Kidney (tissue), 14 donors: ENCODE data around the gene LIX1L. TPM values are rescaled to one million over a fixed set of nuclear protein-coding genes. Genes with fewer than 3 reads are reported as not detected.
A peak's percentile ranks its signal among the peaks of the same experiment; 100 is the strongest.

Experiments
- DNase-seq, 5 donors: peaks; one replicate each; pipeline ENCODE4 v3.0.0-alpha.2; 2013 to 2020
- FAIRE-seq: peaks from 2 replicates; lab custom pipeline; 2012; peaks lifted over from hg19 to GRCh38; lab: Jason Lieb, UNC
- H3K27ac ChIP-seq, 2 donors: one replicate each; pipeline ENCODE4 v1.7.0; 2013; ENCODE audit warnings: low read depth in 2 of 2, low read length in 2 of 2, inconsistent platforms in 1 of 2
- H3K27me3 ChIP-seq: one replicate; pipeline ENCODE4 v1.7.1; 2013; ENCODE audit warnings: low read length, inconsistent platforms; ENCODE audit not compliant: control insufficient read depth, insufficient read depth
- H3K36me3 ChIP-seq, 3 donors: one replicate each; pipeline versions ENCODE4 v1.7.0 to v1.7.1; 2013; ENCODE audit warnings: low read length in 3 of 3, control low read depth in 1 of 3, inconsistent platforms in 1 of 3; ENCODE audit not compliant: insufficient read depth in 3 of 3, control insufficient read depth in 2 of 3
- H3K4me1 ChIP-seq, 3 donors: one replicate each; pipeline versions ENCODE4 v1.7.0 to v1.7.1; 2013; ENCODE audit warnings: low read length in 3 of 3, inconsistent platforms in 1 of 3, low read depth in 1 of 3; ENCODE audit not compliant: control insufficient read depth in 2 of 3, insufficient read depth in 2 of 3
- H3K4me3 ChIP-seq, 3 donors: one replicate each; pipeline versions ENCODE4 v1.7.0 to v1.8.1; 2013; ENCODE audit warnings: low read length in 3 of 3, control low read depth in 1 of 3, inconsistent platforms in 1 of 3
- H3K9ac ChIP-seq, 3 donors: one replicate each; pipeline versions ENCODE4 v1.7.0 to v1.7.1; 2013; ENCODE audit warnings: low read length in 3 of 3, control low read depth in 1 of 3, inconsistent platforms in 1 of 3
- H3K9me3 ChIP-seq, 3 donors: one replicate each; pipeline versions ENCODE4 v1.7.0 to v1.7.1; 2013; ENCODE audit warnings: low read length in 3 of 3, control low read depth in 1 of 3, inconsistent platforms in 1 of 3; ENCODE audit not compliant: control insufficient read depth in 2 of 3, insufficient read depth in 1 of 3
- intact Hi-C: fragments of 100-400 bp; cut with DNase I; formaldehyde crosslinking; loops from one replicate; pipeline ENCODE4 v1.11.1; 2022
- polyA plus RNA-seq: library from polyadenylated mRNA; stranded (reverse); fragments of 350-450 nt; fragmentation: Illumina TruSeq; extraction: RNeasy Lipid Tissue Mini Kit (QIAGEN cat#74804); gene quantifications from one replicate; pipeline ENCODE4 v1.2.3, GENCODE V29; 2014; ENCODE audit warnings: low read depth, low replicate concordance; ENCODE audit not compliant: insufficient read depth
- total RNA-seq: library from RNA; stranded (reverse); fragmentation: NEBNext Ultra II Directional; extraction: Animal tissue kit (Norgen Biotek cat#: 25700); gene quantifications from one replicate; pipeline ENCODE4 v1.2.1, GENCODE V29; 2021
- TF ChIP-seq, protein P1 (sequence below): IDR thresholded peaks from 3 replicates; pipeline ENCODE4 v1.5.1; 2012; ENCODE audit warnings: mild to moderate bottlenecking, moderate library complexity, borderline replicate concordance; ENCODE audit not compliant: insufficient read depth; ENCODE audit errors: extremely low read depth
- donor health status: control.
- donor health status: control.
- donor health status: control.
- donor health status: control.
- donor health status: control.
- donor health status: DM: yes; HTN: yes; CAD: no.
- donor health status: Normal renal cell carcinoma (clear cell type).

LIX1L gene
- total and polyA plus RNA-seq, 2 donors from 2014 or later, result 10.0 to 27.8 TPM

DNA sequence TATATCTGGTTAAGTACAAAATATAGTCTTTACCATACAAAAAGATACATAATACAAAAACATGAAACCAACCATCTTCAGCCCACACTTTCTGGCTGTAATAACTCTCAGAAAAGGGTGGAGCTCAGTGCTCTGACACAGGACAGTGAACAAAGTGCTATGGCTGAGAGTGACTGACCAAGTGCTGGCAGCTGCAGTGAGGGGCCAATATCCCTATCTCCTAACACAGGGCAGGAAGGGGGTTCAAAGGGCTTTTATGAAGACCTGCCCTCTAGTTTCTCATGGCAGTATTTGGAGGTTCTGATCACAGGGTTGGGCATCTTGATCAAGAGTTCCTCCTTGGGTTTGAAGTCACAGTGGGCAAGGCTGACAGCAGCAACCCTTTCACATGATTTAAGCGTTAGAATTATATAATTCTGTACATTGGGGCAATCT, 34.7 kb upstream of the LIX1L start:
- H3K36me3 ChIP-seq, result peaks cover 23 to 44% (median 31%) of the 10 kb centered on the region in 3 donors
- TF ChIP-seq, protein P1, sequence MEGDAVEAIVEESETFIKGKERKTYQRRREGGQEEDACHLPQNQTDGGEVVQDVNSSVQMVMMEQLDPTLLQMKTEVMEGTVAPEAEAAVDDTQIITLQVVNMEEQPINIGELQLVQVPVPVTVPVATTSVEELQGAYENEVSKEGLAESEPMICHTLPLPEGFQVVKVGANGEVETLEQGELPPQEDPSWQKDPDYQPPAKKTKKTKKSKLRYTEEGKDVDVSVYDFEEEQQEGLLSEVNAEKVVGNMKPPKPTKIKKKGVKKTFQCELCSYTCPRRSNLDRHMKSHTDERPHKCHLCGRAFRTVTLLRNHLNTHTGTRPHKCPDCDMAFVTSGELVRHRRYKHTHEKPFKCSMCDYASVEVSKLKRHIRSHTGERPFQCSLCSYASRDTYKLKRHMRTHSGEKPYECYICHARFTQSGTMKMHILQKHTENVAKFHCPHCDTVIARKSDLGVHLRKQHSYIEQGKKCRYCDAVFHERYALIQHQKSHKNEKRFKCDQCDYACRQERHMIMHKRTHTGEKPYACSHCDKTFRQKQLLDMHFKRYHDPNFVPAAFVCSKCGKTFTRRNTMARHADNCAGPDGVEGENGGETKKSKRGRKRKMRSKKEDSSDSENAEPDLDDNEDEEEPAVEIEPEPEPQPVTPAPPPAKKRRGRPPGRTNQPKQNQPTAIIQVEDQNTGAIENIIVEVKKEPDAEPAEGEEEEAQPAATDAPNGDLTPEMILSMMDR, result no peak
- DNase-seq, result no peak
- no peaks in the 10 kb centered on the region for H3K9me3 ChIP-seq
- no peak for FAIRE-seq
- peak overlapping the region in 2 of 3 donors; percentile 88 to 98 for H3K9ac ChIP-seq
- no peaks in the 10 kb centered on the region for H3K27me3 ChIP-seq
- H3K4me1 ChIP-seq, result peaks cover 0 to 6% (median under 1%) of the 10 kb centered on the region in 3 donors
- peak overlapping the region; percentile 93 to 94 for H3K27ac ChIP-seq
- intact Hi-C loops, result no loop called here
- H3K4me3 ChIP-seq, result peak overlapping the region; percentile 90 to 99 (median 99)

DNA sequence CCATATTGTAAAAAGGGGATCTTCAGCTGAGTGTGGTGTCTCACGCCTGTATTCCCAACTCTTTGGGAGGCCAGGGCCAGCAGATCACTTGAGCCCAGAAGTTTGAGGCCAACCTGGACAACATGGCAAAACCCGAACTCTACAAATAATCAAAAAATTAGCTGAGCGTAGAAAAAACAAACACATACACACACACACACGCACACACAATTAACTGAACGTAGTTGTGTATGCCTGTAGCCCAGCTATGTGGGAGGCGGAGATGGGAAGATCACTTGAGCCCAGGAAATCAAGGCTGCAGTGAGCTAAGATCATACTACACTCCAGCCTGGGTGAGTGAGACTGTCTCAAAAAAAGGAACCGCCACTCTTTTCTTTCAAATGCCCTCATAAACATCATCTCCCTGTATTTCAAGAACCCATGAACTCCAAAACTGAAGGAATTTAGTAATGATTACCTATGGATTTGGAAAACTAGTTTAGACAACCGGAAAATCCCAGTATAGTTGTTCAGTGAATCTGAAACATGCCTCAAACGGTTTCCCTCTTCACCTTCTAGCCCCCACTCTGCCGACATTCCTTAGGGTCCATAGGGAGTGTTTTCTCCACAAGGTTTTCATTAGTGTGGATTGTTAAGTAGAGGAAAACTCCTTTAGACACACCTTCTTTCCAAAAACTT, 34.1 kb upstream of the LIX1L start:
- peak overlapping the region in 2 of 3 donors; percentile 8 to 98 for H3K9ac ChIP-seq
- DNase-seq (no peak), FAIRE-seq (no peak)
- H3K4me3 ChIP-seq, result peak overlapping the region; percentile 18 to 99 (median 90)
- H3K27me3 ChIP-seq, result no peaks in the 10 kb centered on the region
- intact Hi-C loops, result no loop called here
- H3K9me3 ChIP-seq, result no peaks in the 10 kb centered on the region
- H3K36me3 ChIP-seq, result peaks cover 23 to 44% (median 31%) of the 10 kb centered on the region in 3 donors
- H3K27ac ChIP-seq, result peak overlapping the region; percentile 93 to 94
- H3K4me1 ChIP-seq, result peaks cover 0 to 3% (median 0%) of the 10 kb centered on the region in 3 donors
- TF ChIP-seq, protein P1, result no peak

DNA sequence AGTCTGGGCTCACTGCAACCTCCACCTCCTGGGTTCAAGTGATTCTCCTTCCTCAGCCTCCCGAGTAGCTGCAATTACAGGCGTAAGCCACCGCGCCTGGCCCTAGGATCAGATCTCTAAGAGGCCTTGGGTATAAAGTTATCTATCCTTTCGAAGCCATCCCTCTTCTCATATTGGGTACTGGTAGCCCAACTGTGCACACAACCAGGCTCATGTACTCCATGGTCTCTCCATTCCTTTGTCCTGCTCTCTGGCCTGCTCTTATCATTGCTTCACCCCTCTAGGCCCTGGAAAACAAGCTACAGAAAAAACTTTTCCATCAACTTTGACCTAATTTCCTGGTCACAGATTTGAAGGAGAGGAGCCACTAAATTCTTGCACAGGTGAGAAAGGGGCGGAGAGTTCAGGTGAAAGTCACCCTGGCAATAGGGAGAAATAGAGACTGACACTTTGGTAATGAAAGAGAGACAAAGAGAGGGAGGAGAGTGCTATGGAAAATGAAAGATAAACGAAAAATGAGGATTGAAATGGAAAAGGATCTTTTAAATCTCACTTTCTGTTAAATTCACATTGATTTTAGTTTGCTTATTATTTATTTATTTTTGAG, 32.5 kb upstream of the LIX1L start:
- TF ChIP-seq, protein P1, result no peak
- FAIRE-seq (no peak), DNase-seq (no peak)
- intact Hi-C loops, result no loop called here
- Histone ChIP-seq H3K9me3 (no peaks in the 10 kb centered on the region), H3K27ac (peak overlapping the region; percentile 93 to 94), H3K9ac (no peak overlapping the region), H3K27me3 (no peaks in the 10 kb centered on the region), H3K4me1 (peaks cover 0 to 11% (median 9%) of the 10 kb centered on the region in 3 donors), H3K4me3 (no peak overlapping the region), H3K36me3 (peaks cover 23 to 36% (median 30%) of the 10 kb centered on the region in 3 donors)
